Epithelial cell of proximal tubule (primary cell): ENCODE data around the gene MKNK1. TPM values are rescaled to one million over a fixed set of nuclear protein-coding genes. Genes with fewer than 3 reads are reported as not detected.

Source experiments
- DNase-seq: peaks from one replicate; pipeline ENCODE4 v3.0.0-alpha.2; 2011; ENCODE audit warnings: low read depth
- H3K4me3 ChIP-seq: 2 replicates; pipeline ENCODE4 v1.5.1; 2011; ENCODE audit warnings: low read depth, mild to moderate bottlenecking, low read length
- CTCF ChIP-seq: conservative IDR thresholded peaks from 2 replicates; pipeline ENCODE4 v1.5.1; 2012; ENCODE audit warnings: low read depth, mild to moderate bottlenecking, low read length
- total RNA-seq: library from RNA; depleted of rRNA; stranded (reverse); fragments of >200 nt; gene quantifications from 2 replicates; pipeline ENCODE4 v1.2.3, GENCODE V29; 2015

Gene MKNK1
- total RNA-seq, 1 donor from 2014 or later = 19.2 TPM

- TF ChIP-seq CTCF = no peak
- DNase-seq = no peak
Measured at GRCh38 chr1:46619656-46620258, 15.7 kb upstream of the MKNK1 start.

DNA sequence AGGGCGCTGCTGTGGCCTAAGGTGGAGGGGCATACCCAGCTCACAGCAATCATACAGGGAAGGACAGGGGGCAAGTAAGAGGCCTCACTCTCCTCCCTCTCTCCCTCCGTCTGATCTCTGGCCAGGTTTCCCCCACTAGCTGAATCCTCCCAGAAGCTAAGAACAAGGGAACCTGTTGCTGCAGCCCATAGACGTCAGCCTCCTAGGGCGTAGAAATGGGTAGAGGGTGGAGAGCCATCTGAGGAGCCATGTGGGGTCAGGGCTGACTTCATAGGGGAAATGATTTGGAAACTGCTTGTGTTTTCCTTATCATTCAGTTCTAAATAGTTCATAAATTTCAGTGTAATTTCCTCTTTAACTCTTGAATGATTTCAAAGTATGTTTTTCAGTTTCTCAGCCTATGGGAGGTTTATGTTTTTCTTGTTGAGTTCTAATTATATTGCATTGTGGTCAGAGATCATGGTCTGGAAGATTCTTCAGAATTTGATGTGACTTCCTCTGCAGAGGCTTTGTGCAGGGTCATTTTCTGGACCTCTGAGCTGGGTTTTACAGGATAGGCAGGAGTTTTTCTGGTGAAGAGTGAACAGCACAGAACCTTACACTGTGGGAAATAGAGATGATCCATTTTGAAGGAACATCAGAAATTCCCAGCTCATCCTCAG is 14.8 kb upstream of the MKNK1 start:
- no peak for DNase-seq
- H3K4me3 ChIP-seq = no peak overlapping the region
- TF ChIP-seq CTCF = no peak

More at GRCh38 chr1:46619656-46620258, 15.7 kb upstream of the MKNK1 start:
- no peak overlapping the region for H3K4me3 ChIP-seq

DNA sequence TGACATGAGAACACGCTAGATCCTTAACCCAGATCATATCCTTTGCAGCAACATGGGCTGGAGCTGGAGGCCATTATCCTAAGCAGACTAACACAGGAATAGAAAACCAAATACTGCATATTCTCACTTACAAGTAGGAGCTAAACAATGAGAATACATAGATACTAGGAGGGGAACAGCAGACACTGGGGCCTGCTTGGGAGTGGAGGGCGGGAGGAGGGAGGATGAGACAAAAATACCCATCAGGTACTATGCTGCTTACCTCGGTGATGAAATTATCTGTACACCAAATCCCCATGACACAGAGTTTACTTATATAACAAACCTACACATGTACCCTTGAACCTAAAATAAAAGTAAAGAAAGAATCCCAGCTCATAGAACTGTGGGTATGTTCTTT is 13.8 kb upstream of the MKNK1 start:
- H3K4me3 ChIP-seq = no peak overlapping the region
- no peak for TF ChIP-seq CTCF
- DNase-seq = no peak

DNA sequence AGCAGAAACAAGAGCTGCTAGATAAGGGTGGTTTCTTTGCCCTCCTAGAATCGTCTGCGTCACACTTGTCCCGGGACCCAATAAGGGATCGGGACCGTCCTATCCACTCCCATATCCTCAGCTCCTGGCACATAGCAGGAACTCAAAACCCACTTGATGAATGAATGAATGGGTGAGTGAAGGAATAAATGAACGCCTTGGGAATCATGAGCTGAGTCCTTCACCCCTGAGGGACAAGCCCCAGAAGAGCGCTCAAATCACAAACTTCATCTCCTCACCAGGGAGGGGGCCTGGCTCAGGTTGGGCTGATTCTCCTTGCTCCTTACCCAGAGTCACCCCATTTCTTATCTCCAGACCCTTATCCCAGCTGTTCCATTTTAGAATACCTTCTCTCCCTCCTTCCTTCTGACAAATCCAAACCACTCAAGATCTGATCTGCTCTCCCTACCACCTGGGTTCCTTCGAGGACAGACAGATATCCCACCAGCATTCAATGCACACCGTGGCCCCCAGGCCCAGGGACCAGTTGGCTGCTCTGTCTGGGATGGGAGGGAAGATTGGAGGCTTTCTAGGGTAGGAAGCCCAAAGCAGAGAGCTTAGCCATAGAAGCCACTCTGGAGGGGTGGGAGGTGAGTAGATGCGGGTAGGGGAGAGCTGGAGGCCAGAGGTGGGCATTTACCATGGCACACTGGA is 13.2 kb upstream of the MKNK1 start:
- H3K4me3 ChIP-seq = peak overlapping the region; percentile 73
- no peak for TF ChIP-seq CTCF
- no peak for DNase-seq

GRCh38 chr1:46616277-46617107 is 12.4 kb upstream of the MKNK1 start, which contains the start of gene MOB3C:
TSS of gene MOB3C (minus strand) at chr1:46616811. CDS start at chr1:46613321, 3,490 bp downstream.
- peak within 1 kb of the TSS; percentile 73 for H3K4me3 ChIP-seq
- no peak for DNase-seq
- no peak for TF ChIP-seq CTCF

DNA sequence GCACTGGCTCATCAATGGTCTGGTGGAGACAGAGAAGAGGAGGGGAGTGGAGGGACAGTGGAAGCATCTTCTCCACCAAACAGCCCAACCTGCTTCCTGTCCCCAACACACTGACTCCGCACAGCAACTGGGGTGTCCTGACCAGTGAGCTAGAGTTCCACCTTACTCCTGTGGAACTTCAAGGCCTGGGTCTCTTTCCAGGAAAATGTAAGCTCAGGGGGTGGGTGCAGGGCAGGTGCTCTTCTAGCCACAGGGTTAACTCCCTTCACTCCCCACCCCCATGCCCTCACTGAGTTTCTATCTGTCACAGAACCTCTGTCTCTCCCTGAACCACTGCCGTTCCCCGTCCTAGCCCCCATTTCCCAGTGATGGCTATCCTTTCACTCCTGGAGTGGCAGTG is 11.7 kb upstream of the MKNK1 start:
- no peak for DNase-seq

More for the DNA sequence above, 11.7 kb upstream of the MKNK1 start:
- TF ChIP-seq CTCF = no peak
- H3K4me3 ChIP-seq = peak overlapping the region; percentile 73
